ENCODE data around the gene TCFL5.

The TCFL5 gene

DNA sequence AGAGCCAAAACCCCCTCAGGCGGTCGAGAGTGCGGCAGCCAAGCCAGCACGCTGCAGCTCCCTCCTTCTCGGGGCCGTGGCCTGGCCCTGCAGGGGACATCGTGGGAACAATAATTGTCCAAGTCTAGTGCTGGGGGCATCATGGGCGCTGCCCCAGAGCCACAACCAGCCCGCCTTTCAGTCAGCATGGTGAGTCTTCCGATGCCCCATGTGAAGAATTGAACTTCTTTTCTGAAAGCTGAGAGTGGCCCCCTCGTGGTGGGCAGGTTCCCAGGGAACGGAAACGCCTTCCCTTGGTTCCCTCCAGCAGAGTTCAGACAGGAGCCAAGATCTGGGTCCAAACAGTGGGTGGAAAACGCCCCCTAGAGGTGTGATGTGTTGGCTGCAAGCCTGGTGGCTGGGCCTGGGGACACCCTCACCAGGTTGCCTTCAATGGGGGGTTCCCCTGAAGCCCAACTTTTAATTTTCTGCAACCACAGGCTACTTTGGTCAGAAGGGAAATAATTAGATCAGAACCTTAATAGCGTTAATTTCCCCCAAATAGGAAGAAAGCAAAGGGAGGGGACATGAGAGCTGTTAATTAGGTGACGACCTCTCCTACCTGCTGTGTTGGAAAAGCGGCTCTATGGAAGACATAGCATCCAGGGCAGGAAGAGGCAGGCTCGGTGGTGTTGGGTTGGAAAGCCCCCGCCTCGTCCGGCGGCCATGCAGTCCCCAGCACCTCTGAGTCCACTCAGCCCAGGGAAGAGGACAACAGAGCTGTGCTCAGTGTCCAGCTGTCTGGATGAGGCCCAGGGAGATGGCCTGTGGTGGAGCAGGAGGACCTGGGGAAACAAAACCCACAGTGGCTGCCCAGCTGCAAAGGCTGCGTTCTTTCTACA lies 70.1 kb downstream of the TCFL5 start:
- Histone ChIP-seq H3F3A (ENCODE audit: low read depth) (peaks cover 3% of the 10 kb centered on the region; the same call in 1 of the 2 replicates), H3K9me2 (replicated peaks; ENCODE audit: low read depth, low read length) (no peaks in the 10 kb centered on the region), H3K9me3 (ENCODE audit: insufficient read depth, low read depth, low read length) (no peaks in the 10 kb centered on the region), H3K79me2 (ENCODE audit: insufficient read depth, low read length) (no peaks in the 10 kb centered on the region), H4K20me1 (ENCODE audit: insufficient read depth, low read length, poor library complexity, severe bottlenecking) (no peaks in the 10 kb centered on the region), H3K4me1 (ENCODE audit: insufficient read depth, low read length, poor library complexity, severe bottlenecking) (peaks cover 16% of the 10 kb centered on the region), H3K27me3 (ENCODE audit: insufficient read depth, low read length, poor library complexity, severe bottlenecking) (no peaks in the 10 kb centered on the region), H2AFZ (ENCODE audit: low read length) (0 out of 2 replicates have a peak overlapping the region, but pooled peaks have one; percentile 59), H3K9ac (ENCODE audit: low read depth, low read length, poor library complexity, severe bottlenecking) (no peak overlapping the region), H3K4me2 (ENCODE audit: low read depth, low read length, poor library complexity, severe bottlenecking) (peak overlapping the region; percentile 44), H3K36me3 (ENCODE audit: insufficient read depth, low read length) (no peaks in the 10 kb centered on the region), H3K4me3 (ENCODE audit: low read length, poor library complexity, severe bottlenecking) (no peak overlapping the region)
- no peak for TF ChIP-seq EZH2phosphoT487 (IDR thresholded peaks at IDR 0.05; ENCODE audit: borderline replicate concordance)
- TF ChIP-seq, protein P1, sequence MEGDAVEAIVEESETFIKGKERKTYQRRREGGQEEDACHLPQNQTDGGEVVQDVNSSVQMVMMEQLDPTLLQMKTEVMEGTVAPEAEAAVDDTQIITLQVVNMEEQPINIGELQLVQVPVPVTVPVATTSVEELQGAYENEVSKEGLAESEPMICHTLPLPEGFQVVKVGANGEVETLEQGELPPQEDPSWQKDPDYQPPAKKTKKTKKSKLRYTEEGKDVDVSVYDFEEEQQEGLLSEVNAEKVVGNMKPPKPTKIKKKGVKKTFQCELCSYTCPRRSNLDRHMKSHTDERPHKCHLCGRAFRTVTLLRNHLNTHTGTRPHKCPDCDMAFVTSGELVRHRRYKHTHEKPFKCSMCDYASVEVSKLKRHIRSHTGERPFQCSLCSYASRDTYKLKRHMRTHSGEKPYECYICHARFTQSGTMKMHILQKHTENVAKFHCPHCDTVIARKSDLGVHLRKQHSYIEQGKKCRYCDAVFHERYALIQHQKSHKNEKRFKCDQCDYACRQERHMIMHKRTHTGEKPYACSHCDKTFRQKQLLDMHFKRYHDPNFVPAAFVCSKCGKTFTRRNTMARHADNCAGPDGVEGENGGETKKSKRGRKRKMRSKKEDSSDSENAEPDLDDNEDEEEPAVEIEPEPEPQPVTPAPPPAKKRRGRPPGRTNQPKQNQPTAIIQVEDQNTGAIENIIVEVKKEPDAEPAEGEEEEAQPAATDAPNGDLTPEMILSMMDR (conservative IDR thresholded peaks at IDR 0.05; ENCODE audit: low read length), result peak; percentile 99
